A673 (cell line): ENCODE results near the gene PRKCA. TPM values are rescaled to one million over a fixed set of nuclear protein-coding genes. Genes with fewer than 3 reads are reported as not detected.

Experiments
- BruUV-seq: library from RNA; stranded (reverse); fragments of 400-500 nt; replicated peaks from 2 replicates; lab custom pipeline; 2021; lab: Mats Ljungman, UMichigan
- CTCF ChIA-PET: fragments of 300-600 bp; sonication (Branson Sonifier 250); formaldehyde crosslinking; loops from one replicate; lab custom pipeline; 2022; ENCODE audit warnings: antibody characterized with exemption; lab: Charles Lee
- POLR2A ChIA-PET: fragments of 300-600 bp; sonication (Branson Sonifier 250); formaldehyde crosslinking; loops from one replicate; lab custom pipeline; 2022; ENCODE audit warnings: antibody characterized with exemption; ENCODE audit not compliant: low non-redundant PET; lab: Charles Lee
- DNase-seq: peaks from one replicate; pipeline ENCODE4 v3.0.0-alpha.2; 2015; ENCODE audit warnings: low spot score
- H3K27ac ChIP-seq: fragments of 200-600 bp; sonication (generic); 2 replicates; pipeline ENCODE4 v1.5.1; 2016; ENCODE audit warnings: mixed run types, low read depth, mild to moderate bottlenecking, mixed read lengths, antibody characterized with exemption, low read length; ENCODE audit not compliant: poor library complexity, severe bottlenecking
- H3K27me3 ChIP-seq: fragments of 200-600 bp; sonication (generic); replicated peaks from 2 replicates; pipeline ENCODE4 v1.6.1; 2017; ENCODE audit warnings: mixed run types, low read depth, mild to moderate bottlenecking, mixed read lengths, antibody characterized with exemption, low read length; ENCODE audit not compliant: insufficient read depth, poor library complexity
- H3K36me3 ChIP-seq: fragments of 200-600 bp; sonication (generic); 2 replicates; pipeline ENCODE4 v1.6.1; 2016; ENCODE audit warnings: mixed run types, mild to moderate bottlenecking, mixed read lengths, antibody characterized with exemption, low read length; ENCODE audit not compliant: insufficient read depth, poor library complexity, severe bottlenecking
- H3K4me1 ChIP-seq: fragments of 200-600 bp; sonication (generic); 2 replicates; pipeline ENCODE4 v1.6.1; 2017; ENCODE audit warnings: mixed run types, mild to moderate bottlenecking, mixed read lengths, antibody characterized with exemption, low read length; ENCODE audit not compliant: insufficient read depth, poor library complexity, severe bottlenecking
- H3K4me3 ChIP-seq: fragments of 200-600 bp; sonication (generic); 2 replicates; pipeline ENCODE4 v1.5.1; 2016; ENCODE audit warnings: low read depth, mixed run types, mild to moderate bottlenecking, mixed read lengths, low read length; ENCODE audit not compliant: poor library complexity, severe bottlenecking
- H3K9me3 ChIP-seq: fragments of 200-600 bp; sonication (generic); 2 replicates; pipeline ENCODE4 v1.6.1; 2016; ENCODE audit warnings: mixed run types, low read depth, mild to moderate bottlenecking, mixed read lengths, antibody characterized with exemption, low read length; ENCODE audit not compliant: poor library complexity, severe bottlenecking
- EZH2 ChIP-seq: fragments of 200-600 bp; sonication (generic); IDR thresholded peaks from 2 replicates; pipeline ENCODE4 v1.6.1; 2017; ENCODE audit warnings: borderline replicate concordance, low read depth, mild to moderate bottlenecking, mixed read lengths, antibody characterized with exemption, low read length; ENCODE audit not compliant: poor library complexity, severe bottlenecking
- intact Hi-C: fragments of 100-400 bp; cut with micrococcal nuclease; formaldehyde crosslinking; loops from one replicate; pipeline ENCODE4 v1.10.0; 2022; ENCODE audit not compliant: unreplicated experiment
- total RNA-seq: library from RNA; stranded (reverse); gene quantifications from 2 replicates; pipeline ENCODE4 v1.2.3, GENCODE V29; 2021
- TF ChIP-seq, protein P1 (sequence below): fragments of 300-800, 200-600 bp; sonication (generic); conservative IDR thresholded peaks from 2 replicates; pipeline ENCODE4 v1.5.1; 2017; ENCODE audit warnings: low read depth, mild to moderate bottlenecking, antibody characterized with exemption, low read length, moderate library complexity, mixed read lengths

The PRKCA gene
- total RNA-seq, 1 experiment from 2014 or later = 16.3 TPM

DNA sequence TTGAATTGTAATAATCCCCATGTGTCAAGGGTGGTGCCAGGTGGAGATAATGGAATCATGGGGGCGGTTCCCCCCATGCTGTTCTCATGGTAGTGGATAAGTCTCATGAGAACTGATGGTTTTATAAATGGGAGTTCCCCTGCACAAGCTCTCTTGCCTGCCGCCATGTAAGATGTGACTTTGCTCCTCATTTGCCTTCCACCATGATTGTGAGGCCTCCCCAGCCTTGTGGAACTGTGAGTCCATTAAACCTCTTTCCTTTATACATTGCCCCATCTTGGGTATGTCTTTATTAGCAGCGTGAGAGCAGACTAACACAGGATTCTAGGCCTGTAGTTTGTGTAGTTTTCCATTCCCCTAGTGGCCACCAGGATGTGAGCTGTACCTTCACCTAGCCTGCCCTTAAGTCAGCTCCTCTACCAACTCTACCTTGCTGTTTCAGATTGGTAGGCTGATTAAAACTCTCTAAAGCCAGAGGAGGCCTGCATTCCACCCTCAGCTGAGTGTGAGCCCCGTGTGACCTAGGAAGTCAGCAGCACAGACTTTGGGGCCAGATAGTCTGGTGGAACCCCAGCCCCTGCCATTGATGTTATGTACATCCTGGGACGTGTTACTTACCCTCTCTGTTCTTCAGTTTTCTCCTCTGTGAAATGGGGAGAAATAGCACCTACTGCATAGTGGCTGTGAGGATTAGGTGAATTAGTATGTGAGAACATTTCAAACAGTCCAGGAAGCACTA, 280.1 kb downstream of the PRKCA start:
- Histone ChIP-seq H3K36me3 (no peaks in the 10 kb centered on the region), H3K9me3 (no peaks in the 10 kb centered on the region), H3K27me3 (no peaks in the 10 kb centered on the region), H3K4me1 (peaks cover 19% of the 10 kb centered on the region), H3K27ac (no peak overlapping the region), H3K4me3 (no peak overlapping the region)
- CTCF ChIA-PET = interaction anchor here (0.6 kb wide), 1 partner anchor 16 kb away, joined by 3 read pairs; no protein-coding TSS in a partner anchor
- intact Hi-C loops = no loop called here
- no peak for TF ChIP-seq EZH2
- TF ChIP-seq, protein P1, sequence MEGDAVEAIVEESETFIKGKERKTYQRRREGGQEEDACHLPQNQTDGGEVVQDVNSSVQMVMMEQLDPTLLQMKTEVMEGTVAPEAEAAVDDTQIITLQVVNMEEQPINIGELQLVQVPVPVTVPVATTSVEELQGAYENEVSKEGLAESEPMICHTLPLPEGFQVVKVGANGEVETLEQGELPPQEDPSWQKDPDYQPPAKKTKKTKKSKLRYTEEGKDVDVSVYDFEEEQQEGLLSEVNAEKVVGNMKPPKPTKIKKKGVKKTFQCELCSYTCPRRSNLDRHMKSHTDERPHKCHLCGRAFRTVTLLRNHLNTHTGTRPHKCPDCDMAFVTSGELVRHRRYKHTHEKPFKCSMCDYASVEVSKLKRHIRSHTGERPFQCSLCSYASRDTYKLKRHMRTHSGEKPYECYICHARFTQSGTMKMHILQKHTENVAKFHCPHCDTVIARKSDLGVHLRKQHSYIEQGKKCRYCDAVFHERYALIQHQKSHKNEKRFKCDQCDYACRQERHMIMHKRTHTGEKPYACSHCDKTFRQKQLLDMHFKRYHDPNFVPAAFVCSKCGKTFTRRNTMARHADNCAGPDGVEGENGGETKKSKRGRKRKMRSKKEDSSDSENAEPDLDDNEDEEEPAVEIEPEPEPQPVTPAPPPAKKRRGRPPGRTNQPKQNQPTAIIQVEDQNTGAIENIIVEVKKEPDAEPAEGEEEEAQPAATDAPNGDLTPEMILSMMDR = 0 out of 2 replicates have a peak, but pooled peaks have one; percentile 9
- POLR2A ChIA-PET = no interaction called here
- no peak for DNase-seq
- BruUV-seq = no TSS peak

DNA sequence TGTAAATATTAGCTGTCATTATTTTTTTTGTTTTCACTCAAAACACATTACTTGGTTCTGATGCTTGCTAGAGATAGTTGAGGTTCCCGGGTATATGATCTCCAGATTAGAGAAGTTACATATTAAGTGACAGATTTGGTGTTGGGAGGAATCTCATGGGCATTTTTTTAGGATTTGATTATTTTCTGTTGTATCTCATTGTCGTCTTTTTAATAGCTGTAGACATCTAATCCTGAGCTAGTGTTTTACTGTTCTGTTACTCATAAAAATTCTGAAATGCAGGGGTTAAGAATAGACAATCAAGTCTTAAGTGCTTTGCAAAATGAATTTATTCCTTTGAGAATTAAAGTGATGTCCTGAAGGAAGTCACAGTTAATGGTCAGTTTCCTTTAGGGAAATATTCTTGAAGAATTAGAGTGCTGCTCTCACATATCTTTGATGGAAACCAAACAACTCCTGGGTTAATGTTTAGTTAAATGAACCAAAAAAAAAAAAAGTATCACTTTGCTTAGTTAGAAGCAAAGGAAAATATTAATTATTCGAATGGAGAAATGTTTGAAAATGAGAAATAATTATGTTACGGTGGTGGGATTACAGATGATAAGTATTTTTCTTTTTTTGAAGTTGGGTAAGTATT, 280.8 kb downstream of the PRKCA start:
- CTCF ChIA-PET = interaction anchor here (0.6 kb wide), 1 partner anchor 16 kb away, joined by 3 read pairs; no protein-coding TSS in a partner anchor

DNA sequence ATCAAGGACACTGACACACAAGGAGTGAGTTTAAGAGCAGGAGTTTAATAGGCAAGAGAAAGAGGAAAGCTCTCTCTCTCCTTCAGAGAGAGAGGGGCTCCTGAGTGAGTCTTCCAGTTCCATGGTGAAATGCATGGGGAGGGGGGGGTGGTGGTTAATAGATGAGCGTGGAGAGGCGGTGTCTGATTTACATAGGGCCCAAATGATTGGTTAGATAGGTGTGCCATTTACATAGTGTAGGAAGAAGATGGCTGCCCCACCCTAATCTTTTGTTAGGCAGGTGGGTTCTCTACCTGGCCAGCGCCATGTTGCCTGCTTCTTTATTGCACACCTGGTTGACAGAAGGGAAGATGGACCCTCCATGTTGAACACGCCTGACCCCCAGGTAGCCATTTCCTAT, 282.5 kb downstream of the PRKCA start:
- ChIA-PET CTCF (interaction anchor here (0.7 kb wide), 1 partner anchor 380 kb away, joined by 13 read pairs; no protein-coding TSS in a partner anchor), POLR2A (no interaction called here)
- Histone ChIP-seq H3K27me3 (no peaks in the 10 kb centered on the region), H3K27ac (no peak overlapping the region), H3K9me3 (no peaks in the 10 kb centered on the region), H3K4me1 (peaks cover 19% of the 10 kb centered on the region), H3K4me3 (no peak overlapping the region), H3K36me3 (no peaks in the 10 kb centered on the region)
- TF ChIP-seq EZH2 = no peak
- TF ChIP-seq, protein P1 = no peak
- intact Hi-C loops = no loop called here
- BruUV-seq = no TSS peak
- no peak for DNase-seq

More for the DNA sequence above, 280.8 kb downstream of the PRKCA start:
- Histone ChIP-seq H3K9me3 (no peaks in the 10 kb centered on the region), H3K4me3 (no peak overlapping the region), H3K4me1 (peaks cover 19% of the 10 kb centered on the region), H3K36me3 (no peaks in the 10 kb centered on the region), H3K27me3 (no peaks in the 10 kb centered on the region), H3K27ac (no peak overlapping the region)
- DNase-seq = peak; percentile 72
- TF ChIP-seq EZH2 = no peak
- TF ChIP-seq, protein P1 = no peak
- BruUV-seq = no TSS peak
- intact Hi-C loops = no loop called here
- POLR2A ChIA-PET = interaction anchor here (0.6 kb wide), 1 partner anchor 46 kb away, joined by 3 read pairs; no protein-coding TSS in a partner anchor
